Measurements from ENCODE around the gene WDR70.

GRCh38 chr5:37657046-37657445 lies 277.9 kb downstream of the WDR70 start:
- TF ChIP-seq, protein P1, sequence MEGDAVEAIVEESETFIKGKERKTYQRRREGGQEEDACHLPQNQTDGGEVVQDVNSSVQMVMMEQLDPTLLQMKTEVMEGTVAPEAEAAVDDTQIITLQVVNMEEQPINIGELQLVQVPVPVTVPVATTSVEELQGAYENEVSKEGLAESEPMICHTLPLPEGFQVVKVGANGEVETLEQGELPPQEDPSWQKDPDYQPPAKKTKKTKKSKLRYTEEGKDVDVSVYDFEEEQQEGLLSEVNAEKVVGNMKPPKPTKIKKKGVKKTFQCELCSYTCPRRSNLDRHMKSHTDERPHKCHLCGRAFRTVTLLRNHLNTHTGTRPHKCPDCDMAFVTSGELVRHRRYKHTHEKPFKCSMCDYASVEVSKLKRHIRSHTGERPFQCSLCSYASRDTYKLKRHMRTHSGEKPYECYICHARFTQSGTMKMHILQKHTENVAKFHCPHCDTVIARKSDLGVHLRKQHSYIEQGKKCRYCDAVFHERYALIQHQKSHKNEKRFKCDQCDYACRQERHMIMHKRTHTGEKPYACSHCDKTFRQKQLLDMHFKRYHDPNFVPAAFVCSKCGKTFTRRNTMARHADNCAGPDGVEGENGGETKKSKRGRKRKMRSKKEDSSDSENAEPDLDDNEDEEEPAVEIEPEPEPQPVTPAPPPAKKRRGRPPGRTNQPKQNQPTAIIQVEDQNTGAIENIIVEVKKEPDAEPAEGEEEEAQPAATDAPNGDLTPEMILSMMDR (IDR thresholded peaks at IDR 0.05; ENCODE audit: insufficient read depth, low read depth, low read length) = no peak
- no peak for TF ChIP-seq EZH2 (IDR thresholded peaks at IDR 0.05; ENCODE audit: insufficient read depth, low read length)

All from astrocyte (in vitro differentiated cells and primary cell).